GM19395 (cell line): ENCODE measurements around the gene CHFR.
"Not testable (repeated sequence)": the region's sequence is repeated elsewhere in the genome, so short reads cannot be mapped to it uniquely, and the experiment has no call there.

Experiments
- ATAC-seq: cut with Tn5 transposase; IDR thresholded peaks from one replicate; pipeline ENCODE4 v1.9.1; 2021; ENCODE audit warnings: mild to moderate bottlenecking, moderate library complexity; ENCODE audit not compliant: unreplicated experiment

The CHFR gene

DNA sequence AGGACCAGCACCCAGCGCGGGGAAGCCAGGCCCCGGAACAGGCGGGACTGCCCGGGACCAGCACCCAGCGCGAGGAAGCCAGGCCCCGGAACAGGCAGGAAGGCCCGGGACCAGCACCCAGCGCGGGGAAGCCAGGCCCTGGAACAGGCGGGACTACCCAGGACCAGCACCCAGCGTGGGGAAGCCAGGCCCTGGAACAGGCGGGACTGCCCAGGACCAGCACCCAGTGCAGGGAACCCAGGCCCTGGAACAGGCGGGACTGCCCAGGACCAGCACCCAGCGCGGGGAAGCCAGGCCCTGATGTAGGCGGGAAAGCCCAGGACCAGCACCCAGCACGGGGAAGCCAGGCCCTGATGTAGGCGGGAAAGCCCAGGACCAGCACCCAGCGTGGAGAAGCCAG, 12.8 kb downstream of the CHFR start:
- ATAC-seq, result not testable (repeated sequence)

DNA sequence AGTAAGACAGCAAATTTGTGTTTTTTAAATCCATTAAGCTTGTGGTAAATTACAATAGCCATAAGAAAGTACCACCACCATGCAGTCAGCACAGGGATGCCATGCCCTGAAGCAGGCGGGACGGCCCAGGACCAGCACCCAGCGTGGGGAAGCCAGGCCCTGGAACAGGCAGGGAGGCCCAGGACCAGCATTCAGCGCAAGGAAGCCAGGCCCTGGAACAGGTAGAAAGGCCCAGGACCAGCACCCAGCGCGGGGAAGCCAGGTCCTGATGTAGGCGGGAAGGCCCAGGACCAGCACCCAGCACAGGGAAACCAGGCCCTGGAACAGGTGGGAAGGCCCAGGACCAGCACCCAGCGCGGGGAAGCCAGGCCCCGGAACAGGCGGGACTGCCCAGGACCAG, 13.2 kb downstream of the CHFR start:
- ATAC-seq, result no peak

DNA sequence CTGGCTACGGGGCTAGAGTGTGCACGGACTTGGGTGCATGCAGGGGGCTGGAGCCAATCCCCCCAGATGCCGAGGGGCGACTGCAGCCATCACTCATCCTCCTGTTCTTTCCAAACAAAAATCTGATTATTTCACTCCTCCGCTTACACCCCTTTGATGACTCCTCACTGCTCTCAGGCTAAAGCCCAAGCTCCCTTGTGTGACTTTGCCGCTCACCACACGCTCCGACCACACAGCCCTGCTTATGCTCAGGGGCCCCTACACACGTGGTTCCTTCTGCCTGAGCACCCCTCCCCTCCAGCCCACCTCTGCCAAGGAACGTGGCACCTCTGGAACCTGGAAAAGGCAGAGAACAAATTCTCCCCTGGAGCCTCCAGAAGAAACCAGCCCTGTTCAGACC, 13.7 kb downstream of the CHFR start:
- ATAC-seq, result no peak

DNA sequence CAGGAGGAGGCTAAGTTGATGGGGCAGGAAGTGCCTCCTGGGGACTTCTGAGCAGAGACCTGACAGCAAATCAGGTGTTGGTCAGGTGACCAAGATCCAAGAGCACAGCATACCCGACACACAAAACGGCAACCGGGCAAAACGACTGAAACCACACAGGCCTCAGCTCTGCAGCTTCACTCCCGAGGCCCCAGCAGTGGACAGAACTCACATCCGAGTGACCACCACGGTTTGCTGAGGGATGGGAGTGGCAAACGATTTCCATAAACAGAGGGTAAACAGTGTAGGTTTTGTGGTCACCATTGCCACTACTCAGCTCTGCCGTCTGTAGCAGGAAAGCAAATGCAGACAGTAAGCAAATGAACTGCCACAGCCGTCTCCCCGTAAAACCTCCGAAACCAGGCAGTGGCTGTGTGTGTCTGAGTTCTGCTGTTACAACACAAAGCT, 14.4 kb downstream of the CHFR start:
- ATAC-seq, result no peak

DNA sequence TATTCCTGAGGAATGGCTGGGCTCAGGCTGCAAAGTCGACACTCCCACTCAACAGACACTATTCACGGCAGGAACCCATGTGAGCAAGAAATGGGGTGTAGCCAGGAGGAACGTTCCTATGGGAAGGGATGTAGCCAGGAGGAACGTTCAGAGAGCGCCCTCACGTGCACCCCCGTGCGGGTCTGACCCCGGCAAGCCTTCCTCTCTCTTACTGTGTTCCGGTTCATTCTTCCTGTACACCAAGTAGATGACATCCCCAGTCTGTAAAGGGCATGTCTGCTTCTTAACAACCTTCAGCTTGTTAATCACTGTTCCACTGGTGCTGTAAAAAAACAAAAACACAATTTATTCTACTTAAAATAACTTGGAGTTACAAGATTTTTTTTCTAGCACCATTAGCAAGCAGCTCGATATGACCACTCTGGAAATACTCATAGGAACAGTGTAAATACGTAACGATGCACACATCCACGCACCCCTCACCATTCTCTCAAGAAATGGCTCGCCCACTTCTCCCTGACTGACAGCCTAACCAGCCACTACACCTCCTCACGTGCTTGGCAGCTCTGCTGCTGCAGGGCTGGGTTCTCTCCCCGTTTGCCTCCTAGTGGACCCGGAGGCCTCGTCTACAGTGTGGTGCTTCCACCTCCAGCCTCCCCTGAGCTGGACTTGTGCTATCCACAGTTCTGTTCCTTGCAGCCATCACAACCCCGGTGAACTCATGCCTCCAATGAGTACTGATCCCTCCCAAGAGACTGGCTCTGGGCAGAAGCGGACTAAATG, 15.1 kb downstream of the CHFR start:
- no peak for ATAC-seq

DNA sequence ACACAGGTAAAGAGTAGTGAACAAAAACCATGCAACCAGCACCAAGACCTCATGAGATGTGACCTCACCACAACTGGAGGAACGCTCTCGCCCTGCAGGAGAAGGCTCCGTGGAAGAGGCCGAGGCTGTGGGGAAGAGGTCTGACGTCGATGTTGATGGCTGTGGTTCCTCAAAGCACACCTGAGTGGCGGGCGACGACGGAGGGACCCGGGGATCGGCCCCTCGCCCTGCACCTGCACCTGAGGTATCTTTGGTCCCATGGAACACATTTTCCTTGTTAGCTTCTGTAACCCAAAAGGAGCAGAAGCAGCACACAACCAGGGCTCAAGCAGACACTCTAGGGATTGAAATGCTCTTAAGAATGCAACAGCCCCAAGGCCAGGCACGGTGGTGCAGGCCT, 17.9 kb downstream of the CHFR start:
- ATAC-seq, result no peak

DNA sequence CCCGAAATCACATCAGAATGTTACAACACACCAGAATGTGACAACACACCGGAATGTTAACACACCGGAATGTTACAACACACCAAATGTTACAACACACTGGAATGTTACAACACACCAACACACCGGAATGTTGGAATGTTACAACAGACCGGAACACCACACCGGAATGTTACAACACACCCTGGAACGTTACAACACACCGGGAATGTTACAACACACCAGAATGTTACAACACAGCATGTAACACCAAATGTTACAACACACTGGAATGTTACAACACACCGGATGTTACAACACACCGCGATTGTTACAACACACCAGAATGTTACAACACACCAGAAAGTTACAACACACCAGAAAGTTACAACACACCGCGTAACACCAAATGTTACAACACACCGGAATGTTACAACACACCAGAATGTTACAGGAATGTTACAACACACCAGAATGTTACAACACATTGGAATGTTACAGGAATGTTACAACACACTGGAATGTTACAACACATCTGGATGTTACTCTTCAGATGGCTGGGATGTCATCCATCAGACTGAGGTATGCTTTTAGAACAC, 21.1 kb downstream of the CHFR start:
- ATAC-seq, result no peak

DNA sequence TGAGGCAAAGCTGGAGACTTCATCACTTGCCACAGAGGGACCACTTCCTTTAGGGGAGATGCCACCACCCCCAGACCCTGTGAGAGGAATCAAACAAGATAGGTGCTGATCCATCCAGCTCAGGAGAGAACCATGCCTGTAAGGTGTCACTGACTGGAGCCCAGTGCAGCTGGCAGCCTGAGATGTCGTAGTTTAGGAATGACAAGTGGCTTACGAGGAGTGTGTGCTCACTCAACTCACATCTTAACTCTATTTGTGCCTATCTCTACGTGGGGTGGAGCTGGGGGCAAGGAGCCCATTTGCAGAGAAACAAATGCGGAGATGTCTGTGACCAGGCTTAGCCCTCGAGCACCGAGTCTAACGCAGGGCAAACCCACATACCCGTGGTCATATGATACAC, 25.8 kb downstream of the CHFR start:
- ATAC-seq, result no peak

DNA sequence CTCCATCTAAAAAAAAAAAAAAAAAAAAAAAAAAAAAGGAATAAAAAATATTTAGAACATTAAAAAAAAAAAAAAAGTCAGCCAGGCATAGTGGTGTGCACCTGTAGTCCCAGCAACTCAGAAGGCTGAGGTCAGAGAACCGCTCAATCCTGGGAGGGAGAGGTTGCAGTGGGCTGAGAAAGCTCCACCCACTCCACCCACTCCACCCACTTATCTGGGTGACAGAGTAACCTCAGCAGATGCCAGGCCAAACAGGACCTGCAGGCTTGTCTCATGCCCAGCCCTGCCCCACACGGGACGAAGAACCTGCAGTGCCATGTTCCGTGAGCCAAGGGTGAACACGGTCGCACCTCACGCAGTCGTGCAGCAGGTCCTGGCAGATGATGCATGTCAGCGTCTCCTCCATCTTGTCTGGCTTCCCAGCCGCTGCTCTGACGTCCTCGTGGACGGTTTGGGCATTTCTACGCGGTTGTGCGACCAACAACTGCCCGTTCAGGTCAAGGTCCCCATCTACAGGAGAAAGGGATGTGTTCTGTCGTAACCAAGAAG, 28.6 kb downstream of the CHFR start:
- ATAC-seq, result no peak

DNA sequence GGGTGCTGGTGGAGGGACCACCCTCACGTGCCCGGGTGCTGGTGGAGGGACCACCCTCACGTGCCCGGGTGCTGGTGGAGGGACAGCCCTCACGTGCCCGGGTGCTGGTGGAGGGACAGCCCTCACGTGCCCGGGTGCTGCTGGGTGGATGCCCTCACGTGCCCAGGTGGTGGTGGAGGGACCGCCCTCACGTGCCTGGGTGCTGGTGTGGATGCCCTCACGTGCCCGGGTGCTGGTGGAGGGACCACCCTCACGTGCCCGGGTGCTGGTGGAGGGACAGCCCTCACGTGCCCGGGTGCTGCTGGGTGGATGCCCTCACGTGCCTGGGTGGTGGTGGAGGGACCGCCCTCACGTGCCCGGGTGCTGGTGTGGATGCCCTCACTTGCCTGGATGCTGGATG, 30.4 kb downstream of the CHFR start:
- ATAC-seq, result not testable (repeated sequence)

DNA sequence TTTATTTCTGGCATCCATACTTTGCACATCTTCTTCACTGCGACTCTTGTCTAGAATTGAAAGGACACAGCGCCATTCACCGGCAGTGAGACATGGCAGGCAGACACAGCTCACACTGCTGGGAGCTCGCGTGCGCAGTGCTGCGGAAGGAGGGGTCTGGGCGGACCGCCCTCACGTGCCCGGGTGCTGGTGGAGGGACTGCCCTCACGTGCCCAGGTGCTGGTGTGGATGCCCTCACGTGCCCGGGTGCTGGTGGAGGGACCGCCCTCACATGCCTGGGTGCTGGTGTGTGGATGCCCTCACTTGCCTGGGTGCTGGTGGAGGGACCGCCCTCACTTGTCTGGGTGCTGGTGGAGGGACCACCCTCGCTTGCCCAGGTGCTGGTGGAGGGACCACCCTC, 30.8 kb downstream of the CHFR start:
- no peak for ATAC-seq

DNA sequence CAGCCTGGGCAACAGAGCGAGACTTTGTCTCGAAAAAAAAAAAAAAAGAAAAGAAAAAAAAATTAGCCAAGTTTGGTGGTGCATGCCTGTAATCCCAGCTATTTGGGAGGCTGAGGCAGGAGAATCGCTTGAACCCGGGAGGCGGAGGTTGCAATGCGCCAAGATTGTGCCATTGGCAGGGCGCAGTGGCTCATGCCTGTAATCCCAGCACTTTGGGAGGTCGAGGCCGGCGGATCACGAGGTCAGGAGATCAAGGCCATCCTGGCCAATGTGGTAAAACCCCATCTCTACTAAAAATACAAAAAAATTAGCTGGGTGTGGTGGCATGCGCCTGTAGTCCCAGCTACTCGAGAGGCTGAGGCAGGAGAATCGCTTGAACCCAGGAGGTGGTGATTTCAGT, 32.2 kb downstream of the CHFR start:
- not testable (repeated sequence) for ATAC-seq

DNA sequence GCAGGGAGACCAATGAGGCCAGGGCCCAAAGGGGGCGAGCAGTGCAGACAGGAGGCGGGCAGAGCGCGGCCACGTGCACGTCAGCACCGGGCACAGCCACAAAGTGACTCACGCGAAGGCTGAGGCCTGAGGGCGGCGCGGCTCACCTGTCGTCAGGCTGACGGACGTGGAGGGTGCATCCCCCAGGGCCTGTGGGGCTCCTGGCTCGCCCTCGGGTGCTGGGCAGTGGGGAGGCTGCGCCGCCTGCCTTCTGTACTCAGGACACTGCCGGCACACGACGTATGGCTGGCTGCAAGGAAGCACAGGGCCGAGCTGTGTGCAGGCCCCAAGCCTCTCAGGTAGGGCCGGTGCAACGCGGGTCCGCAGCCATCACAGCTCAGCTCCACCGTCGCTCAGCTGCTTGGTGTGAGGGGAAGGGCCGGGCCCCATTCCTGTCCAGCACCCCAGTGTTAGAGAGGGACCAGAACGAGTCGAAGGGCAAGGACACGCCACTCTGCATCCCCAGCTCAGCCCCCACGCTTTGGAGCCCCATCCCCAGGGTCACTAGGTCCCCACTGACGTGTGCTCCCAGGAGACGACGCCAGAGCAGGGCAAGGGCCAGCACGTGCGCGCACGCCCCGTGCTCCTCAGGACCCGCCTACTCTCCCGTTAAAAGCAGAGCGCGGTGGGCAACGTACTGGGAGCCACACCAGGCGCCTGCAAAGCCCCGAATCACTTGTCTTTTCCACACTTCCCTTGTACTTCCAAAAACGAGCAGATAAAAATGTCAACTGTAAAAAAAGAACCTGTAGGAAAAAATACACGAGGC, 33.9 kb downstream of the CHFR start:
- no peak for ATAC-seq

DNA sequence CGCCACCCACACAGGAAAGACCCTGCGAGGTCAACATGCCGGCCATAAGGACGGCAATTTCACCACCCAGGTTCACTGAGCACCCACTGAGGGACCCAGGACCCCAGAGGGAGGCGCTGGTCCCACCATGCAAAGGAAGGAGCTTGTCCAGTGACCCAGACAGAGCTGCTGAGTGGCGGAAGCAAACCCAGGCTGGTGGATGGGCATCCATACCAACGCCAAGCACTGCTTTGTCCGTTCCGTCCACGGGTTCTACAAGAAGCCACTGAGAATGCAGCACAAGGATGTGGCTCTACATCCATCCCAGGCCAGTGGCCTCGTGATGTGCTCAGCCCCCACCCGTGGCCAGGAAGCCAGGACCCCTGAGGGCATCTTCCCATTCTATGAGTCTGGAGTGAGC, 34.9 kb downstream of the CHFR start:
- no peak for ATAC-seq

DNA sequence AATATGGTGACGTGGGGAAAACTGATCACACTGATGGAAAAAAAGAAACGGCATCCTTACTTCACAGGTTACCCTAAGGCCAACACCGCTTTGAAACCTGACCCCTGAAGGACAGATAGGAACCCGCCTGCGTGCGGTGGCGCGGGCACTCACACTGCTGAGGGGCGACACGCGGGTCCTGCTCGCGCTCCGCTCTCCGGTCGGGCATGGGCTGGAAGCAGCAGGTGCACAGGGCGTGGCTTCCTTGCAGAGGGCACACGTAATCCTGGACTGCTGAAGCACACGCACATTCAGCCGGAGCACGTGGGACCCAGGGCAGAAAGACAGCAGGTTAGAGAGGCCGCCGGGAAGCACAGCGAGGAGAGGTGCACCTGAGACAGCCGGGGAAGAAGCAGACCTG, 35.9 kb downstream of the CHFR start:
- no peak for ATAC-seq

DNA sequence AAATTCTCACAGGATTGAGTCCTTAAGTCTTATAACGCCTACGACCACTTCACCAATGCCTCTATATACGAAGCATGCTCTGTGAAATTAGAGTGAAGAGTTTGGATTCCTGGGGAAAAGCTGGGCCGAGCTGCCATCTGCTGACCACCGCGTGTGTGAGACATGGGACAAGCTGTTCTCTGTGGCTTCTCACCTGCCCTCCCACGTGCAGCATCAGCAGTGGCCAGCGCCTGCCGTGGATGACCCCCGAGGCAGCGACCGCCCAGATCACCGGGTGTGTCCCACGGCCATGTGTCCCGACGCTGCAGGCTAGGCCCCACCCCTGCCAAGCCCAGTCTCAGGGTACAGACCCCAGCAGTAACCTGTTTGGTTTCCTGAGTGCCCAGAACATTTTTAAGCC, 37.1 kb downstream of the CHFR start:
- ATAC-seq, result no peak

DNA sequence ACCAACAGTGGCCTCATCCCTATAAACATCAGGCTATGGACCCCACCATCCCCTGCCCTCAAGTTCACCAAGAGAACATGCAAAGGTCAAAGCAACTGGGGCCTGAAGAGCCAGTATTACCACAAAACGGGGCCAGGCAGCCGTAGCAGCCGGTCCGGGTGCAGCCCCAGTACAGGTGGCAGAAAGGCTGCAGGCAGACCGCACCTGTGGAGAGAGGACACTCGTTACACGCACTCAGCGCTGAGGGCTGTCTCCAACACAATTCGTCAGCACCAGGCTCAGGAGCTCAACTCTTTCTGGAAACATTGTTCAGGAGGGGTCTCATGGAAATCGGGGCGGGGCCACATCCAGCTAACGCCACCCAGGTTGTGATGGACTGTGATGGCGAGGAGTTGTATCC, 38.9 kb downstream of the CHFR start:
- ATAC-seq, result no peak

DNA sequence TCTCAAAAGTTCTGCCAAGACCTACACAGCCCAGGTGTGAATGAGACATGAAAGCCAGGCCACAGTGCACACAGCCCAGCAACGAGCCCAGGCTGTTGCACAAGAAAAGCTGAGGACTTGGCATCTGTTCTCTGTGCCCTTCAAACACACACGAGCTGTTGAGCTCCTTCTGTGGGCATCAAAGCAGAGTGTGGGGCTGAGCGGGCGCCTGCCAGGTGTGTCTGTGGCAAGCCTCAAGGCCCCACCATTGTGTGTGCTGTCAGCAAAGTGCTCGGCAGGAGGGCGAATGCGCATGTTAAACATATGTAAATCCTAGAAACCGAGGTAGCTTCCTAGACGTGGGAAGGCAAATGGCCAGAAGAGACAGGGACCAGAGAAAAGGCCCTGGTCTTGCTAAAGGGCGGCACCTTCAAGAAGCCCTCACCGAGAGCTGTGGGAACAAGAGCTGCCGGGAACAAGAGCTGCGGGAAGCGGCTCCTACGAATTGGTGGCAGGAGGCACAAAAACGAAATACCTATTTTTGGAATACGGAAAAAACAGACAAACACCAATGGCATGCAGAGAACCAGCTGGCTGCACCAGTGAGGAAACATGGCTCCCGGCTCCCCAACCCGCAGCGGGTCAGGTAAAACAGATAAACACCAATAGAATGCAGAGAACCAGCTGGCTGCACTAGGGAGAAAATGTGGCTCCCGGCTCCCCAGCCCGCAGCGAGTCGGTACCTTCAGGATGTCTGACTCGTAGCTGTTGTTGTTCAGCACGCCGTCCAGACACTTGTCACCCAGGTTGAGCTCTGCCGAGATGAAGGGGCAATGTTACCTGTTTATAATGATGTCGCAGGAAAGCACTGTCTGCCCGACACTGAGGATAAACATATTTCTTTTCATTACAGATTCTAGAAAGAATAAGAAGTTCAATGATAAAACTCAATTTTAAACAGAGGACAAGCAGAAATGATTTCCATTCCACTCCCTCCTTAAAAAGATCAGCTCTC, 39.7 kb downstream of the CHFR start:
- no peak for ATAC-seq

DNA sequence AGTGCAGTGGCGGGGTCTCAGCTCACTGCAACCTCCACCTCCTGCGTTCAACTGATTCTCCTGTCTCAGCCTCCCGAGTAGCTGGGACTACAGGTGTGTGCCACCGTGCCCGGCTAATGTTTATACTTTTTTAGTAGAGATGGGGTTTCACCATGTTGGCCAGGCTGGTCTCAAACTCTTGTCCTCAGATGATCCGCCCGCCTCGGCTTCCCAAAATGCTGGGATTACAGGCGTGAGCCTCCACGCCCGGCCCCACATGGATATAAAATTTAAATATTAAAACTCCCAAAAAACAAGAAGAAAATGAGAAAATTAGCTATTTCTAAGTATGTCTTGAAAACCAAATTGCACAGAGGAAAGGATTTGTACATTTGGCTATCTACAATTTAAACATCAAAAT, 42.7 kb downstream of the CHFR start:
- not testable (repeated sequence) for ATAC-seq

DNA sequence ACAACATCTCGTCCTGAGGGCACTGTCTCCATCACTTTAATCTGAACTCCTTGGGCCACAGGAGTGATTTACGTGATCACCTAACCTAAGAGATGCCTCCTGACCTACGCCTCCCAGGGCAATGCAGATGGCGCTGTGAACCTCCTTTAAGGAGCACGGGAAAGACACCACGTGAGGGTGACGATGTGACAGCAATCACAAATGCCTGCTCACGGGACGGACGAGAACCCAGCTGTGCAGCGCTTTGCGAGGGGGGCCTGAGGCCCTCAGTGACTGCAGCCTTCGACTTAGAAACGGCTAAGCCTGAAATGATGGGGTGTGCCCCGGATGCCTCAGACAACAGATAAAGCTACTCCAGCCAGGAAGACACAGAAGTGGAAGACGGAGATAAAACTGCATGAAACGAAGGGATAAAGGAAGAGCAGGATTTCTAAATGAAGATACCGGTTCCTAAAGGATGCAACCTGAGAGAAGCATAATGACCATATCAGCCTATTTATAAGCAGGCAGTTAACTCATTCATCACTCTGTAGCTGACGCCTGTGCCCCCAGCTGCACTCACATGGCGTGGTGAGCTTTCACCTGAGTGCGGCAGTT, 44.9 kb downstream of the CHFR start:
- no peak for ATAC-seq
